Aorta (tissue), 5 donors: Measurements from ENCODE around the gene ADPRS. TPM values are rescaled to one million over a fixed set of nuclear protein-coding genes. Genes with fewer than 3 reads are reported as not detected.

ENCODE experiments used
- ATAC-seq: fragments of 200-7000 bp; cut with Tn5 transposase; one replicate; pipeline ENCODE4 v1.9.1; 2022; ENCODE audit warnings: moderate library complexity; ENCODE audit not compliant: low FRiP score
- DNase-seq, 2 donors: peaks; one replicate each; pipeline ENCODE4 v3.0.0-alpha.2; 2020
- H3K27ac ChIP-seq, 2 donors: one replicate each; pipeline ENCODE4 v1.5.1; 2013; ENCODE audit warnings: low read length in 2 of 2, mild to moderate bottlenecking in 2 of 2, moderate library complexity in 2 of 2, control low read depth in 1 of 2, inconsistent platforms in 1 of 2, low read depth in 1 of 2
- H3K27me3 ChIP-seq, 2 donors: one replicate each; pipeline ENCODE4 v1.6.1; 2013; ENCODE audit warnings: control low read depth in 1 of 2, low read length in 1 of 2, mild to moderate bottlenecking in 1 of 2, moderate library complexity in 1 of 2; ENCODE audit not compliant: insufficient read depth in 2 of 2, control insufficient read depth in 1 of 2
- H3K36me3 ChIP-seq, 2 donors: one replicate each; pipeline ENCODE4 v1.6.1; 2013; ENCODE audit warnings: control low read depth in 1 of 2, low read length in 1 of 2, mild to moderate bottlenecking in 1 of 2; ENCODE audit not compliant: insufficient read depth in 2 of 2, control insufficient read depth in 1 of 2
- H3K4me1 ChIP-seq, 2 donors: one replicate each; pipeline ENCODE4 v1.6.1; 2013; ENCODE audit warnings: low read length in 2 of 2, control low read depth in 1 of 2, mild to moderate bottlenecking in 1 of 2, moderate library complexity in 1 of 2; ENCODE audit not compliant: insufficient read depth in 2 of 2, control insufficient read depth in 1 of 2
- H3K4me3 ChIP-seq, 2 donors: one replicate each; pipeline ENCODE4 v1.5.1; 2013; ENCODE audit warnings: low read length in 2 of 2, control low read depth in 1 of 2, mild to moderate bottlenecking in 1 of 2
- H3K9me3 ChIP-seq: one replicate; pipeline ENCODE4 v1.6.1; 2013; ENCODE audit warnings: mild to moderate bottlenecking, low read length; ENCODE audit not compliant: control insufficient read depth
- WGBS, 2 donors: extraction: QIAGEN DNeasy Blood & Tissue Kit; methylation state at CpG; one replicate each; pipeline ENCODE4 v1.1.7; 2013; 5-methylcytosine and 5-hydroxymethylcytosine counted together
- intact Hi-C, 2 donors: fragments of 100-400 bp; cut with DNase I; formaldehyde crosslinking; loops; one replicate each; pipeline versions ENCODE4 v1.14.2 to v1.15.0; 2022
- polyA plus RNA-seq, 2 donors: library from polyadenylated mRNA; stranded (reverse); fragments of 200-250 nt; gene quantifications; one replicate each; pipeline ENCODE4 v1.2.3, GENCODE V29; 2013
- total RNA-seq, 2 donors: library from RNA; stranded (reverse); fragmentation: NEBNext Ultra II Directional; extraction: Animal tissue kit (Norgen Biotek cat#: 25700); gene quantifications; one replicate each; pipeline ENCODE4 v1.2.1, GENCODE V29; 2021
- donor health status: healthy with polysubstance abuse.
- donor health status: Bipolar disorder and iron deficiency.
- donor health status: DM: no; HTN: no; CAD: no.
- donor health status: DM: no; HTN: no; CAD: no.
- donor health status: DM: yes; HTN: yes; CAD: no.

The ADPRS gene
- total and polyA plus RNA-seq, 4 donors = 12.9 to 21.2 (median 18.1) TPM

- Histone ChIP-seq H3K36me3 (no peaks in the 10 kb centered on the region), H3K4me3 (no peak overlapping the region), H3K9me3 (no peaks in the 10 kb centered on the region), H3K27me3 (no peaks in the 10 kb centered on the region), H3K4me1 (no peaks in the 10 kb centered on the region), H3K27ac (no peak overlapping the region)
- ATAC-seq (no peak), DNase-seq (no peak)
- WGBS, 2 donors = 87 to 89% methylated on average over 9 to 11 of the region's 11 CpGs
- intact Hi-C loops = no loop called here
Observed at GRCh38 chr1:36109041-36109679, 20.5 kb downstream of the ADPRS start.

GRCh38 chr1:36111151-36111550 is 22.5 kb downstream of the ADPRS start:
- intact Hi-C loops = no loop called here
- no peak overlapping the region for H3K27ac ChIP-seq
- ATAC-seq (no peak), DNase-seq (no peak)
- H3K36me3 ChIP-seq = no peaks in the 10 kb centered on the region
- WGBS, 2 donors = 79 to 81% methylated on average over 4 of the region's 4 CpGs
- H3K27me3 ChIP-seq = no peaks in the 10 kb centered on the region
- H3K4me3 ChIP-seq = no peak overlapping the region
- no peaks in the 10 kb centered on the region for H3K9me3 ChIP-seq
- H3K4me1 ChIP-seq = peaks cover 0 to 1% of the 10 kb centered on the region in 2 donors

GRCh38 chr1:36112823-36113222 is 24.1 kb downstream of the ADPRS start:
- intact Hi-C loops = no loop called here
- Histone ChIP-seq H3K27ac (no peak overlapping the region), H3K36me3 (no peaks in the 10 kb centered on the region), H3K4me1 (peaks cover 0 to 4% of the 10 kb centered on the region in 2 donors), H3K4me3 (no peak overlapping the region), H3K9me3 (no peaks in the 10 kb centered on the region), H3K27me3 (no peaks in the 10 kb centered on the region)
- ATAC-seq (no peak), DNase-seq (no peak)
- WGBS, 2 donors = 59 to 68% methylated on average over 9 of the region's 9 CpGs

GRCh38 chr1:36114371-36114770 is 25.7 kb downstream of the ADPRS start:
- Histone ChIP-seq H3K9me3 (no peaks in the 10 kb centered on the region), H3K4me1 (peaks cover 0 to 4% of the 10 kb centered on the region in 2 donors), H3K27me3 (no peaks in the 10 kb centered on the region), H3K36me3 (no peaks in the 10 kb centered on the region), H3K4me3 (no peak overlapping the region), H3K27ac (peak overlapping the region; percentile 20 to 84)
- DNase-seq = no peak
- 65 to 66% methylated on average over 5 of the region's 5 CpGs for WGBS, 2 donors
- intact Hi-C loops = no loop called here
- no peak for ATAC-seq

GRCh38 chr1:36115200-36115669 is 26.5 kb downstream of the ADPRS start:
- intact Hi-C loops = loop anchor here in 1 of 2 donors (1.0 kb wide), 1 partner anchor 21 kb away; no protein-coding TSS in a partner anchor
- H3K9me3 ChIP-seq = no peaks in the 10 kb centered on the region
- no peaks in the 10 kb centered on the region for H3K36me3 ChIP-seq
- ATAC-seq (peak; percentile 92), DNase-seq (peak; percentile 92 to 93)
- no peak overlapping the region for H3K4me3 ChIP-seq
- H3K27ac ChIP-seq = peak overlapping the region; percentile 20 to 89
- WGBS, 2 donors = 8 to 9% methylated on average over 18 of the region's 18 CpGs
- H3K4me1 ChIP-seq = peaks cover 0 to 4% of the 10 kb centered on the region in 2 donors
- H3K27me3 ChIP-seq = no peaks in the 10 kb centered on the region

- Histone ChIP-seq H3K36me3 (no peaks in the 10 kb centered on the region), H3K9me3 (no peaks in the 10 kb centered on the region), H3K27me3 (no peaks in the 10 kb centered on the region), H3K27ac (peak overlapping the region; percentile 71 to 89), H3K4me1 (peaks cover 0 to 4% of the 10 kb centered on the region in 2 donors), H3K4me3 (no peak overlapping the region)
- intact Hi-C loops = loop anchor here in 1 of 2 donors (1.0 kb wide), 1 partner anchor 20 kb away; no protein-coding TSS in a partner anchor
- ATAC-seq (no peak), DNase-seq (no peak)
- WGBS, 2 donors = 37 to 47% methylated on average over 5 of the region's 5 CpGs
Observed at GRCh38 chr1:36115931-36116330, 27.2 kb downstream of the ADPRS start.

- 35 to 44% methylated on average over 5 of the region's 5 CpGs for WGBS, 2 donors
- Histone ChIP-seq H3K4me3 (no peak overlapping the region), H3K9me3 (no peaks in the 10 kb centered on the region), H3K4me1 (peaks cover 0 to 4% of the 10 kb centered on the region in 2 donors), H3K27ac (peak overlapping the region; percentile 71 to 89), H3K36me3 (no peaks in the 10 kb centered on the region), H3K27me3 (no peaks in the 10 kb centered on the region)
- intact Hi-C loops = no loop called here
- DNase-seq = no peak
- no peak for ATAC-seq
Observed at GRCh38 chr1:36116901-36117300, 28.2 kb downstream of the ADPRS start.

- intact Hi-C loops = no loop called here
- no peak for ATAC-seq
- Histone ChIP-seq H3K27ac (peak overlapping the region in 1 of 2 donors; percentile 55), H3K4me1 (peaks cover 0 to 4% of the 10 kb centered on the region in 2 donors), H3K4me3 (no peak overlapping the region), H3K36me3 (no peaks in the 10 kb centered on the region), H3K27me3 (no peaks in the 10 kb centered on the region), H3K9me3 (no peaks in the 10 kb centered on the region)
- no peak for DNase-seq
- 75 to 77% methylated on average over 10 of the region's 10 CpGs for WGBS, 2 donors
Observed at GRCh38 chr1:36118447-36119204, 29.9 kb downstream of the ADPRS start.
